ENCODE results near the gene TET3. TPM values are rescaled to one million over a fixed set of nuclear protein-coding genes. Genes with fewer than 3 reads are reported as not detected.

TET3 gene
- total and polyA plus RNA-seq, 9 of the 15 experiments (the other 6 are each of a cell fraction or from before 2014, with no cell fraction given), result 0.35 to 16.3 (median 5.5) TPM

GRCh38 chr2:73981081-73982001 lies 3.4 kb upstream of the TET3 start (continued):
- peak; percentile 59; the same call in 1 of the 2 replicates for TF ChIP-seq CREB3L1 (IDR thresholded peaks at IDR 0.05; ENCODE audit: borderline replicate concordance, low read depth)
- TF ChIP-seq TSC22D4 (tag; IDR thresholded peaks at IDR 0.05), result no peak
- peak; percentile 77 for TF ChIP-seq CBFA2T2 (conservative IDR thresholded peaks at IDR 0.05)
- peak; percentile 63; the same call in 1 of the 2 replicates for TF ChIP-seq PHF8 (IDR thresholded peaks at IDR 0.05; ENCODE audit: borderline replicate concordance, low read length)
- TF ChIP-seq ZNF551 (CRISPR knock-in tag; IDR thresholded peaks at IDR 0.05), result no peak
- TF ChIP-seq ZNF57 (CRISPR knock-in tag; IDR thresholded peaks at IDR 0.05), result no peak
- TF ChIP-seq GATAD2B (IDR thresholded peaks at IDR 0.05; ENCODE audit: borderline replicate concordance), result peak; percentile 57; the same call in 1 of the 2 replicates
- peak; percentile 73 to 74; a peak in 3 of 4 replicates for TF ChIP-seq MNT (conservative IDR thresholded peaks at IDR 0.05)
- peak; percentile 84 for TF ChIP-seq TCF3 (CRISPR knock-in tag; IDR thresholded peaks at IDR 0.05)
- TF ChIP-seq TBP (optimal IDR thresholded peaks at IDR 0.05; ENCODE audit: low read depth, low read length), result peak; percentile 58
- peak; percentile 57 for TF ChIP-seq CXXC5 (CRISPR knock-in tag; IDR thresholded peaks at IDR 0.05)
- TF ChIP-seq HNRNPLL (IDR thresholded peaks at IDR 0.05; ENCODE audit: low read depth, low read length, poor library complexity, severe bottlenecking), result peak; percentile 47
- no peak for TF ChIP-seq SMARCA5 (IDR thresholded peaks at IDR 0.05)
- peak; percentile 35; the same call in 1 of the 2 replicates for TF ChIP-seq MAX (CRISPR knock-in tag; IDR thresholded peaks at IDR 0.05)
- TF ChIP-seq ELF1 (tag; IDR thresholded peaks at IDR 0.05), result peak; percentile 51; the same call in 1 of the 2 replicates
- TF ChIP-seq ZNF764 (CRISPR knock-in tag; IDR thresholded peaks at IDR 0.05; ENCODE audit: low read depth), result 0 out of 2 replicates have a peak, but pooled peaks have one; percentile 37
- peak in 1 of 3 experiments; percentile 32 for TF ChIP-seq YY1 (IDR thresholded peaks at IDR 0.05; ENCODE audit: borderline replicate concordance in 1 of 3, control insufficient read depth in 1 of 3, extremely low read depth in 1 of 3, insufficient read depth in 3 of 3, insufficient read length in 1 of 3, insufficient replicate concordance in 2 of 3, low read depth in 1 of 3, low read length in 2 of 3)
- no peak for TF ChIP-seq ILK (tag; IDR thresholded peaks at IDR 0.05; ENCODE audit: borderline replicate concordance, low read depth)
- no peak for TF ChIP-seq TRIM24 (IDR thresholded peaks at IDR 0.05)
- no peak for TF ChIP-seq ZNF23 (CRISPR knock-in tag; IDR thresholded peaks at IDR 0.05)
- peak; percentile 74 for TF ChIP-seq RBFOX2 (IDR thresholded peaks at IDR 0.05; ENCODE audit: low read depth, low read length)

Data from K562 (cell line).